RPMI8226 (cell line): ENCODE data around the gene SCD5.

ENCODE experiments used
- DNase-seq: peaks from one replicate; pipeline ENCODE4 v3.0.0-alpha.2; 2015

SCD5 gene

GRCh38 chr4:82623121-82623683, 175.4 kb downstream of the SCD5 start:
- no peak for DNase-seq

DNA sequence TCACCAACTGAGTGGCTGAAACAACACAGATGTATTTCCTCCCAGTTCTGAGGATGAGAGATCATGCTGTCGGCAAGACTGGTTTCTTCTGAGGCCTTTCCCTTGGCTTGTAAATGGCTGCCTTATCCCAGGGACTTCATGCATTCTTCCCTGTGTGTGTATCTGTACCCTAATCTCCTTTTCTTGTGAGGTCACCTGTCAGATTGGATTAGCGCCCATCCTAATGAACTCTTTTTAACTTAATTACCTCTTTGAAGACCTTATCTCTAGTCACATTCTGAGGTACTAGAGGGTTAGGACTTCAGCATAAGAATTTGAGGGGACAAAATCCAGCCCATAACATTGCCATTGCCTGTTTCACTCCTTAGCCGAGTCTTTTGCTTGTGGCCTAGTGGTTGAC, 177.3 kb downstream of the SCD5 start:
- no peak for DNase-seq

DNA sequence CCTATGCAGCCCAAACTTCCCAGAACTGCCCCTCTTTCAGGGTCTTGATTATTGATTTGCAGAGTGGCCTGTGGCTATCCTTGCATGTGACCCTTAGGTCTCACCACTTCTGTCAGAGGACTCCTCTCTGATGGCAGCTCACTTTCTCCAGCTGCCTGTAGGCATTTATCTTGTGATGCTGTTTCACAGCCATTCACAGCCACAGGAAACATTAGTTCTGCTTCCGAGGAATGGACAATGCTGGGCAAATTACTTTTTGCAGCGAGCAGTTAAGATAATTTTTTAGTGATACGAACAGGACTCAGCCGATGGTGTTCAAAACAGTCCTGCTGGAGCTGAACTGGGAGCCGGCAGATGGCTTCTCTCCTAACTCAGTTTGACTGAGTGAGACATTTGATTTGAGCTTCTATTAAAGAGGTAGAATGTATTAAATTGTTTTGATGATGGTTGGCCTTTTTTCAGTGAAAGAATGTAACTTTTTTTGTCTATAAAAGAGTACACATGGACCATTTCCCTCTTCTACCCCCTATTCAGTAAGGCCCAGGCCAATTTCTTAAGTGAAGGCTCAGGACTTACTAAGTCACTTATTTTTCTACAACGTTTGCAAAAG, 178.4 kb downstream of the SCD5 start:
- no peak for DNase-seq

DNA sequence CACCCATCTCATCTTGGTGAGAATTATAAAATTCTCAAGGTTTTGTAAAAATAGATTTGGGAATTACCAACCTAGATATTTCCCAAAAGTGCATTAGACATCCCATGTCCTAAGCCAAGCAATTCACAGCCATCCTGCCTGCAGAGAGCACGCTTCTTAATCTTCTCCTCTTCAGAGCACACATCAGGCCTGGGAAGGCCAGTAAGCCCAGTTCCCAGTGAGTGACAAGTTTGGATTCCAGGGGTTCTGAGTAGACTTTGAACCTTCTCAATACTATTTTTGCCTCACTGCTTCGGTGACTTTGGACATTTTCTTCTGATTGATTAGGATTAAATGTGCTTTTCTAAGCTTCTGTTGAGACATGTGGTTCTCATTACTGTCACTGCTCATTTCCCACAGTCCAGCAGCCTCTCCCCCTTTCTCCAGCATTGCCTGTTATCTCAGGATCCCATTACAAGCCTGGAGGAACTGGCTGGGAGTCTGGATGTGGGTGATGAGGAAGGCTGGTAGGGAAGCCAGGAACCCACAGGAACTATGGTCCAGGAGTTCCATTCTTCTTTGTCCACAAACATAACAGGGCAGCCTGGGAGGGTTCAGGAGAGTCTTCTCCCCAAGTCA, 180.4 kb downstream of the SCD5 start:
- no peak for DNase-seq

GRCh38 chr4:82614838-82615449, 183.7 kb downstream of the SCD5 start:
- no peak for DNase-seq

DNA sequence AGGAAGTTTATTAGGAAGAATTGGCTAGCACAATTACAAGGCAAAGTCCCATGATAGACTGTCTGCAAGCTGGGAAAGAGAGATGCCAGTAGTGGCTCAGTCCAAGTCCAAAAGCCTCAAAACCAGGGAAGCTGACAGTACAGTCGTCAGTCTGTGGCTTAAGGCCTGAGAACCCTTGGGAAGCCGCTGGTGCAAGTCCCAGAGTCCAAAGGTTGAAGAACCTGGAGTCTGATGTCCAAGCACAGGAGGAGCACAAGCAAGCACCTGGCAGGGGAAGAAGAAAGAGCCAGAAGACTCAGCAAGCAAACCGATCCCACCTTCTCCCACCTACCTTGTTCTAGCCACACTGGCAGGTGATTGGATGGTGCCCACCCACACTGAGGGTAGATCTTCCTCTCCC, 185.5 kb downstream of the SCD5 start:
- DNase-seq, result no peak

DNA sequence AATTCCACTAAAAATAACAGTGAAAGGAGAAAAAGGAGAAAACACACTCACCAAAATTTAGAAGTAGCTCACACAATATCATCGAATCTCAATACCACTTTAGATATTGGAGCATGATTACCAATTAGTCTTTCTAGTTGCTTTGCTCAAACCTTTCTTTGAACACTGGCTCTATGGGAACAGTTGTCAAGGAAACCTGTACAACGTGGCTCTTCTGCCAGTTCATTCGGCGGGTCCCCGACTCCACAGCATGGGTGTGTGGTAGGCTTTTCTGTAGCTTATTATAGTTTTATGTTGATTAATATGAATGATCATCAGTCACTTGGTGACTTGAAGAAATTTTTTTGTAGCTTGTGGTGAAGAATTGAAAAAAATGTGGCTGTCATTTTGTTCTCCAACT, 186.6 kb downstream of the SCD5 start:
- DNase-seq, result no peak

DNA sequence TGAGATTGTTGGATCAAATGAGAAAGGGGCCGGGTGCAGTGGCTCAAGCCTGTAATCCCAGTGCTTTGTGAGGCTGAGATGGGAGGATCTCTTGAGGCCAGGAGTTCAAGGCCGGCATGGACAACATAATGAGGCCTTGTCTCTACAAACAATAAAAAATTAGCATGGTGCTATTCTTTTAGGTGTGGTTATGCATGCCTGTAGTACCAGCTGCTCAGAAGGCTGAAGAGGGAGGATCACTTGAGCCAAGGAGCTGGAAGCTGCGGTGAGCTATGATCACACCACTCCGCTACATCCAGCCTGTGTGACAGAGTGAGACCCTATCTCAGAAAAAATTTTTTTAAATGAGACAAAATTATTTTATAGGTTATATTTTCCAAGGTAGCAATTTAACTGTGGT, 187.1 kb downstream of the SCD5 start:
- no peak for DNase-seq

DNA sequence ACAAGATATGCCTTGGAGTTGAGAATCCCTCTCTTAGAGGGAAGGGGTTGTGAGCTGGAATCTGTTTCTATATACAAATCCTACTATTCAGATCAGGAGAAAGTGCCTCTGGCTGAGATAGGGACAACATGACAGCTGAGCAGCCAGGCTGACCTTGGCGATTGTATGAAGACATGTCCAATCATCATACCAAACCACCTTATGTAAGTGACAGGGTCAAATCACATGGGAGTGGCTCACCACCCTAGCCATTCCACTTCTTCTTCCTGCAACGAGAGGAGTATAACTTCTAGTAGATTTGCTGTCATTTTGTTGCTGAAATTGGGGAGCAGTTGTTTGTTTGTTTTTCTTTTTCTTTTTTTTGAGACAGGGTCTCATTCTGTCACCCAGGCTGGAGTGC, 188.6 kb downstream of the SCD5 start:
- DNase-seq, result no peak

DNA sequence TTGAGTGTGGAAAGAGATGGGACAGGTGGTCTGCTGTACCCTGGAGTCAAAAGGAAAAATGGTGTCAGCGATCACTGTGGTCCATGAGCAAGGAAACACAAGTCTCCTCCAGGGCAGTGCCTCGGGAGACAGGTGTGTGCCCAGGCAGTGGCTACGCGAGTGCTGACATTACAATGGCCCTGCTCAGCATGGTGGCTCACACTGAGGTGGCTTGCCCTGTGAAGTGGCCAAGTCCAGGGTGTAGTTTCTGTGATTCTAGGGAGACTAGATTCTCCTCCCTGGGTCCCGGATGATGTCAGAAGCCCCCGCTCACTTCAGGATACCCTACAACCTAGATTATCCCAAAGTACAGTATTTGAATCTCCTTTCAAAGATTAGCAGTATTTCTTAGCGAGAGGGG, 192.0 kb downstream of the SCD5 start:
- no peak for DNase-seq

DNA sequence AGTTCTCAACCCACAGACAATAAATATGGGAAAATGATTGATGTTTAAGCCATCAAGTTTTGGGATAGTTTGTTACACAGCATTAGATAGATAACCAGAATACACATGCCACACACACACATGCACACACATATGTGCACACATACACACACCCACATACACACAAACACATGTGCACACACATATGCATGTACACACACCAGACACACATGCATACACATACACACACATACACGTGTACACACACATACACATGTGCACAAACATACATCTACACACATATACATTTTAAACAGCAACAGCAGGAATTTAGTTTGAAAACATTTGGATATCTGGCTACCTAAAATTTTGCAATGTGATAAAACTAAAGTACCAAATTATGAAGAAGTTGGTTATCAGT, 194.1 kb downstream of the SCD5 start:
- DNase-seq, result no peak

DNA sequence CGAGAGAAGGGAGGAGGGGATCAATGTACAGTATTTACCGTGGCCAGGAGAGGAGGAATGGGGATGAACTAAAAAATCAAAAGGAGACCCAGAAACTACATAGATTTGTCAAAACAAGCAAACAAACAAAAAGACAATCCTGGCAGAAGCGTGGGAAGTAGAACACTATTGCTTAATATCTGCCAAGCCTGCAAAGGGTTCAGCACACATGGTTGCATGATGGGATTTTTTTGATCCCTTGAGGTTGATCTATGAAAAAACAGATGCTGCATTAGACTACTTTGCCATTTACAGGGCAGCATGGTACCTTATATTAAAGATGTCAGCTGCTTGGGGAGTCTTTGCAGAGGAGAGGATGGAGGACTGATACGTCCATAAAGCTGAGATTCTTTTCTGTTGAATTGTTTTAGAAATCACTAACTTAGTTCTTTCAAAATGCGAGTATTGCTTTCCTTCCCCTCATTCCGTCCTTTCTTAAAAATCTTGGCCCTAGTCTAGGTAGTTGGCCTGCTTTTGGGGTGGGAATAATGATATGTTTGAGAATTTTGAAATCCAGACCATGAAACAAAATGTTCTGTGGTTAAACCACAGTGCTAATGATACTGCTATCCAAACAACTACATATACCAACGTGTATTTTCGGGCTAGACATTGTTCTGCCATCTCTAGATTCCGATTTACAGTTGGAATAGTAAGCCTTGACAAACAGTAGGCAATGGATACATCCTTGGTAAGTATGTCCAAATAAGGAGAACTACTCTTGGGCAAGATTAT, 197.2 kb downstream of the SCD5 start:
- DNase-seq, result no peak

DNA sequence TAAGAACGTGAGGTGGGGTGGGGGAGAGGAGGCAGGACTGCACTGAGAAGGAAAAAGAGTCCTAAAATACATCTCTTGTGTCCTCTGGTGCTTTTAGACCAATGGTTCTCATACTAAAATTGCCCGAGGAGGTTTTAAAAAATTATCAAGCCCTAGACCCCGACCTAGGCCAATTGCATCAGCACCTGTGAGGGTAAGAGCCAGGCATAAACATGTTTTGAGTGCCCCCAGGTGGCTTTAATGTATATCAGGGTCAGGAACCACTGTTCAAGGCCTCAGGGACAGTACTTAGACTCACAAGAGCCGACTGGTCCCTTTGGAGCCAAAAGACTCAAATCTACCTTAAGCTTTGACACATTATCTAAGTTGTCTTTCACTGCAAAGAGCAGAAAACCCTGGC, 199.3 kb downstream of the SCD5 start:
- no peak for DNase-seq

DNA sequence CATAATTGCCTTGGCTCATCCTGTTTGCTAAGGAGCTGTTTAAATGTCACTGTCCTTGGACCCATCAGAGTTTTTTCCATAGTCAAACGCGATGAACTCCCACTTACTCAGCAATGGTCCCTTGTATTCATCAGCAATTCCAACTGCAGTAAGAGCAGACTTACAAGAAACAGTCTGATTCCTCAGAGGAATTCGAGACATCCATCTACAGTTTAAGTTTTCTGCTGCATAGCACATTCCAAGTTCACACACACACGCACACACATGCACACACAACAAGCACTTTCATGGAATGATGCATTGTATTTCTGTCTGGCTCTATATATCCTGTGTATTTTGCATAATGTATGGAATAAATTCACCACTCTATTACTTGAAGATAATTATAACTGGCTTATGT, 204.1 kb downstream of the SCD5 start:
- no peak for DNase-seq

DNA sequence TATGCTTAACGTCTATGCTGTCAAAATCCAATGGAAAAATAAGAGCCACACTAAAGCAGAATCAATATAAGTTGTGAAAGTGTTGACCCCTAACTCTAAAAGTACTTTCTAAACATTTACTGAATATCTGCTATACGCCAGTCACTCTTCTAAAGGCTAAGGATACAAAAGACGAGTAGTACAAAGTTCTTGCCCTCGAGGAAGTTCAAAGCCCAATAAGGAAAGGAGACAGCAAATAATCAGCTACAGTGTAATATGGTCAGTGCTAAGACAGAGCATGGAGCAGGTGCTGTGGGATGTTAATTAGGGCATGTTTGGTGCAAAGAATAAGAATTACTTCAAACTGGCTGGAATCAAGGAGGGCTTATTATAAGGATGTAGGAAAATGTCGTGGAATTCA, 205.2 kb downstream of the SCD5 start:
- DNase-seq, result no peak

DNA sequence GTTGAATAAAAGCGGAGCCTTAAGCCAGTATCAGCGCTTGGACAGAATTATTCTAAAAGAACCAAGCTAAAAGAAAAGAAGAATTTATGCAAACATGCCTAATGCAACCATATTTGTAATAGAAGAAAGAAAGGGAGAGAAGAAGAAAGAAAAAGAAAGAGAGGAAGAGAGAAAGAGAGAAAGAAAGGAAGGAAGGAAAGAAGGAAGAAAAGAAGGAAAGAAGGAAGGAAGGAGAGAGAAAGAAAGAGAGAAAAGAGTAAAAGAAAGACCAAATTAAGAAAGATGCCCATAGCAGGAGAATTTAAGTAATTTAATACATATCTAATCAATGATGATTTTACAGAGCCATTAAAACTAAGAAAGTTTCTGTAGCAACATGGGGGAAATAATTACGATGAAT, 206.0 kb downstream of the SCD5 start:
- DNase-seq, result no peak

- DNase-seq, result no peak
These were observed 207.0 kb downstream of the SCD5 start for GRCh38 chr4:82591592-82591991.

GRCh38 chr4:82589756-82590155, 208.8 kb downstream of the SCD5 start:
- DNase-seq, result no peak

DNA sequence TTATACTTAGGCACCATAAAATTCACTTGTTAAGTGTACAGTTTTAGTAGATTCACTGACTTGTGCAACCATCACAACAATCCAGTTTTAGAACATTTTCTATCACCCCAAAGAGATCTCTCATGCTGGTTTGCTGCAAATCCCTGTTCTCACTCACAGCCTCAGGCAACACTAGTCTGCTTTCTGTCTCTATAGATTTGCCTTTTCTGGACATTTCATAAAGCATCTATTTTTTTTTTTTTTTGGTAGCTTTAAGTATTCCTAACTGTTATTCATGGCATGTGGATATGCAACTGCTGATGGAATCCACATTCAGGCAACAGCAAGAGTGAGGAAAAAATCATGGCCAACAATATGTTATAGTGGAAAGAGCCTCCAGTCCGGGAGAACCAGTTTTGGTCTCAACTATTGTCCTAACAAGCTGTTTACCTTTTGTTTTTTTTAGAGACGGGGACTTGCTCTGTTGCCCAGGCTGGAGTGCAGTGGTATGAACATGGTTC, 209.8 kb downstream of the SCD5 start:
- no peak for DNase-seq

DNA sequence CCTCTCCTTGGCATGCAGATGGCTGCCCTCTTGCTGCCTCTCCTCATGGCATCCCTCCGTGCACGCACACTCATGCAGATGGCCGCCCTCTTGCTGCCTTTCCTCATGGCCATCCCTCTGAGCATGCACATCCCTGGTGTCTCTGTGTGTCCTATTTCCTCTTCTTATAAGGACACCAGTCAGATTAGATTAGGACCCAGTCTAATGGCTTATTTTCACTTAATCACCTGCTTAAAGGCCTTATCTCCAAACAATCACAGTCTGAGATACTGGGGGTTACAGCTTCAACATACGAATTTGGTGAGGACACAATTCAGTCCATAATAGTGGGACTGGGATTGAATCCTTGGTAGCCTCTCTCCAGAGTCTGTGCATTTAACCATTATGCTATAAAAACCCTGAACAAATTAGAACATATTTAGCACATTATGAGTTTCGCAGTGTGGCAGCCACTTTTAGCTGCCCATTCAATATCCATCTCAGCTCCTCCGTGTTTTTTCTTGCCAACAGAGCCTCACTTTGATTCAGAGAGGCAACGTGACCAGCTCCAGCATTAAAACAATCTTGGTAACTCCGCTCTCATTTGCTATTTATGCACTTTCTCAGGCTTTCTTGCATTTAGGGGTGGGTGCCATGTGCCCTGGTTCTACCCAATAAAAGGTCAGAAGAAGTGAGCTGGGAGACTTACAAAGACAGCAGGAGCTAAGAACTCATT, 210.6 kb downstream of the SCD5 start:
- DNase-seq, result no peak

DNA sequence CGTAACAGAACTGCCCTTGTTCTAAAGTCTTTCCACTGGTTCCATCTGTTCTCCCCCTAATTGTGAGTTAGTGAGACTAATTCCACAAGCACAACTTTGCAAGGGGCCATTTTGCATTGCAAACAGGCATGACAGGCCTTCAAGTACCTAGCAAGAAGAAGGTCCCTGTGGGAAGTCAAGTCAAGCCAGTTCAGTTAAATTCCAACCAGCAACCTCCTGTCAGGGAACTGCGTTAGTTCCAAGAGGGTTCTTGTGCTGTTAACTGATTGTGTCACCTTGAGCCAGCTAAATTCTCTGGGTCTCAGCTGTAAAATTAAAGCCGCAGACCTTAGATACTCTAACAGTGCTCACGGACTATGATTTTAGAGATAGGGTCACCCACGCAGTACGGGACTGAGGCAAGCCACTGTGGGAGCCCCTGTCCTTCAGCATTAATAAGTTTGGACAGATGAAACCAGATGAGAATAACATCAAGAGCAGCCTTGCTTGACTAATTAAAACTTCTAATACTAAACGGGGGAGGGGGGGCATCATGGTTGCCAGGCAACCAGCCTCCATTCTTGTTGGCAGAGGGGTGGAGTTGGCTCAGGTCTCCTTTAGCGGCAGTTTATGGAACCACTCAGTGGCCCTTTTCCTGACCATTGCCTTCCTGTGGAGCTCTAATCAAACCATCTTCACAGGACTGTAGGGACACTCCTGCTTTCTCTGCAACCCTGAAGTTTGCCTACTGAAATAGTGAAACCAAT, 212.7 kb downstream of the SCD5 start:
- DNase-seq, result no peak

- no peak for DNase-seq
These were observed 213.7 kb downstream of the SCD5 start for GRCh38 chr4:82584931-82585330.
